Stomach (tissue), 4 donors: ENCODE measurements around the gene C18orf63.

Source experiments
- EP300 ChIP-seq: sonication (generic); formaldehyde crosslinking; IDR thresholded peaks from one replicate; pipeline ENCODE4 v1.6.1; 2017; ENCODE audit warnings: antibody characterized with exemption
- POLR2A ChIP-seq, 4 donors: fragments of 450-650 bp; IDR thresholded peaks; one replicate each; pipeline ENCODE4 v1.6.1; 2016; ENCODE audit warnings: antibody characterized with exemption in 4 of 4, control low read depth in 2 of 4, mild to moderate bottlenecking in 1 of 4, moderate library complexity in 1 of 4
- TF ChIP-seq, protein P1 (sequence below), 7 experiments: fragments of 450-650 bp in 4 of 7; fragments of 200-600 bp in 3 of 7; sonication (generic) in 3 of 7; IDR thresholded peaks; one replicate each; pipeline ENCODE4 v1.5.1; 2016 to 2019; ENCODE audit warnings: antibody characterized with exemption in 7 of 7, control low read depth in 2 of 7, mild to moderate bottlenecking in 1 of 7

DNA sequence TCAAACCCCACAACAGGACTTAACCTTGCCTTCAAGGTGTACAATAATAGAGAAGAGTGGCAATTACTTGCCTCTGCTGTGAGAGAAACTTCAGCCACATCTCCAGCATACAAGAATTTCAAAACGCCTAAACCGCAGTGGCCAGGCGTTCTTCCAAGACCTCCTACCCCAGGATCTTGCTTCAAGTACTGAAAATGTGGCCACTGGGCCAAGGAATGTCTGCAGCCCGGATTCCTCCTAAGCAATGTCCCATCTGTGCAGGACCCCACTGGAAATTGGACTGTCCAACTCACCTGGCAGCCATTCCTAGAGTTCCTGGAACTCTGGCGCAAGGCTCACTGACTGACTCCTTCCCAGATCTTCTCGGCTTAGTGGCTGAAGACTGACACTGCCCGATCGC is 21.1 kb upstream of the C18orf63 start:
- TF ChIP-seq, protein P1, sequence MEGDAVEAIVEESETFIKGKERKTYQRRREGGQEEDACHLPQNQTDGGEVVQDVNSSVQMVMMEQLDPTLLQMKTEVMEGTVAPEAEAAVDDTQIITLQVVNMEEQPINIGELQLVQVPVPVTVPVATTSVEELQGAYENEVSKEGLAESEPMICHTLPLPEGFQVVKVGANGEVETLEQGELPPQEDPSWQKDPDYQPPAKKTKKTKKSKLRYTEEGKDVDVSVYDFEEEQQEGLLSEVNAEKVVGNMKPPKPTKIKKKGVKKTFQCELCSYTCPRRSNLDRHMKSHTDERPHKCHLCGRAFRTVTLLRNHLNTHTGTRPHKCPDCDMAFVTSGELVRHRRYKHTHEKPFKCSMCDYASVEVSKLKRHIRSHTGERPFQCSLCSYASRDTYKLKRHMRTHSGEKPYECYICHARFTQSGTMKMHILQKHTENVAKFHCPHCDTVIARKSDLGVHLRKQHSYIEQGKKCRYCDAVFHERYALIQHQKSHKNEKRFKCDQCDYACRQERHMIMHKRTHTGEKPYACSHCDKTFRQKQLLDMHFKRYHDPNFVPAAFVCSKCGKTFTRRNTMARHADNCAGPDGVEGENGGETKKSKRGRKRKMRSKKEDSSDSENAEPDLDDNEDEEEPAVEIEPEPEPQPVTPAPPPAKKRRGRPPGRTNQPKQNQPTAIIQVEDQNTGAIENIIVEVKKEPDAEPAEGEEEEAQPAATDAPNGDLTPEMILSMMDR (IDR thresholded peaks at IDR 0.05) = no peak
- no peak for TF ChIP-seq POLR2A (IDR thresholded peaks at IDR 0.05)
- TF ChIP-seq EP300 = no peak
